Right atrium auricular region (tissue), 2 donors: Measurements from ENCODE around the gene PFKL. TPM values are rescaled to one million over a fixed set of nuclear protein-coding genes. Genes with fewer than 3 reads are reported as not detected.

Experiments used
- DNase-seq: peaks from one replicate; pipeline ENCODE4 v3.0.0-alpha.2; 2019; ENCODE audit warnings: low spot score
- H3K27ac ChIP-seq, 2 donors: fragments of 200-600 bp; sonication (generic); 1 replicate in 1 of 2; 2 replicates in 1 of 2; pipeline ENCODE4 v1.5.1; 2016 to 2019
- H3K27me3 ChIP-seq, 2 donors: fragments of 200-600 bp; sonication (generic); one replicate each; pipeline versions ENCODE4 v1.5.1 to v1.6.0; 2017 to 2019
- H3K36me3 ChIP-seq: fragments of 200-600 bp; sonication (generic); one replicate; pipeline ENCODE4 v1.5.1; 2016
- H3K4me1 ChIP-seq, 2 donors: fragments of 200-600 bp; sonication (generic); one replicate each; pipeline versions ENCODE4 v1.5.1 to v1.6.0; 2017 to 2019
- H3K4me3 ChIP-seq, 2 donors: fragments of 200-600 bp; sonication (generic); 1 replicate in 1 of 2; 2 replicates in 1 of 2; pipeline ENCODE4 v1.5.1; 2017 to 2019; ENCODE audit warnings: mild to moderate bottlenecking in 1 of 2, moderate library complexity in 1 of 2
- H3K9me3 ChIP-seq, 2 donors: fragments of 200-600 bp; sonication (generic); one replicate each; pipeline ENCODE4 v1.5.1; 2019
- CTCF ChIP-seq, 2 donors: fragments of 200-600 bp; sonication (generic); IDR thresholded peaks; one replicate each; pipeline ENCODE4 v1.5.1; 2019; ENCODE audit warnings: antibody characterized with exemption in 2 of 2
- total RNA-seq, 2 donors: library from RNA; depleted of rRNA; stranded (reverse); fragments of >200 nt; gene quantifications; one replicate each; pipeline ENCODE4 v1.1.0, GENCODE V29; 2016

Gene PFKL
- 10 to 100 TPM; 28.0 to 45.7 TPM for total RNA-seq

- Histone ChIP-seq H3K9me3 (no peaks in the 10 kb centered on the region), H3K27me3 (no peaks in the 10 kb centered on the region), H3K4me1 (peaks cover 0 to 65% of the 10 kb centered on the region in 2 donors), H3K27ac (peak within 1 kb of the TSS; percentile 83 to 91), H3K4me3 (peak within 1 kb of the TSS; percentile 71 to 82), H3K36me3 (no peaks in the 10 kb centered on the region)
- peak in 1 of 2 donors; percentile 19 for TF ChIP-seq CTCF (IDR thresholded peaks at IDR 0.05)
- DNase-seq: no peak
Observed at GRCh38 chr21:44299458-44300261, at the start of gene PFKL. TSS of gene PFKL (plus strand) at chr21:44300053. CDS start at chr21:44300106, 53 bp downstream.

- Histone ChIP-seq H3K27ac (no peak overlapping the region), H3K27me3 (no peaks in the 10 kb centered on the region), H3K36me3 (no peaks in the 10 kb centered on the region), H3K4me1 (no peaks in the 10 kb centered on the region), H3K9me3 (no peaks in the 10 kb centered on the region), H3K4me3 (no peak overlapping the region)
- no peak for TF ChIP-seq CTCF (IDR thresholded peaks at IDR 0.05)
- DNase-seq: no peak
Observed at GRCh38 chr21:44253832-44254710, 45.8 kb upstream of the PFKL start.

- no peak overlapping the region for H3K27ac ChIP-seq
- H3K36me3 ChIP-seq: no peaks in the 10 kb centered on the region
- no peaks in the 10 kb centered on the region for H3K4me1 ChIP-seq
- no peak for DNase-seq
- H3K27me3 ChIP-seq: no peaks in the 10 kb centered on the region
- H3K4me3 ChIP-seq: no peak overlapping the region
- peaks cover 0 to 6% of the 10 kb centered on the region in 2 donors for H3K9me3 ChIP-seq
- TF ChIP-seq CTCF (IDR thresholded peaks at IDR 0.05): no peak
Observed at GRCh38 chr21:44255511-44255981, 44.3 kb upstream of the PFKL start.

- DNase-seq: no peak
- Histone ChIP-seq H3K9me3 (peaks cover 0 to 6% of the 10 kb centered on the region in 2 donors), H3K4me3 (no peak overlapping the region), H3K27ac (no peak overlapping the region), H3K36me3 (no peaks in the 10 kb centered on the region), H3K27me3 (no peaks in the 10 kb centered on the region), H3K4me1 (no peaks in the 10 kb centered on the region)
- no peak for TF ChIP-seq CTCF (IDR thresholded peaks at IDR 0.05)
Observed at GRCh38 chr21:44258056-44258725, 41.7 kb upstream of the PFKL start.

GRCh38 chr21:44259082-44259705 lies 40.7 kb upstream of the PFKL start:
- peaks cover 0 to 6% of the 10 kb centered on the region in 2 donors for H3K9me3 ChIP-seq
- H3K27me3 ChIP-seq: no peaks in the 10 kb centered on the region
- H3K4me1 ChIP-seq: no peaks in the 10 kb centered on the region
- DNase-seq: no peak
- no peak overlapping the region for H3K27ac ChIP-seq
- TF ChIP-seq CTCF (IDR thresholded peaks at IDR 0.05): no peak
- no peak overlapping the region for H3K4me3 ChIP-seq
- H3K36me3 ChIP-seq: no peaks in the 10 kb centered on the region
